IPS DF 4.7 (cell line): ENCODE results near the gene PFDN1.
"Not testable (repeated sequence)": the region's sequence is repeated elsewhere in the genome, so short reads cannot be mapped to it uniquely, and the experiment has no call there.

Experiments
- DNase-seq: peaks from one replicate; pipeline ENCODE4 v3.0.0-alpha.2; 2013; ENCODE audit warnings: low spot score; ENCODE audit errors: extremely low read depth

The PFDN1 gene, protein sequence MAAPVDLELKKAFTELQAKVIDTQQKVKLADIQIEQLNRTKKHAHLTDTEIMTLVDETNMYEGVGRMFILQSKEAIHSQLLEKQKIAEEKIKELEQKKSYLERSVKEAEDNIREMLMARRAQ

DNA sequence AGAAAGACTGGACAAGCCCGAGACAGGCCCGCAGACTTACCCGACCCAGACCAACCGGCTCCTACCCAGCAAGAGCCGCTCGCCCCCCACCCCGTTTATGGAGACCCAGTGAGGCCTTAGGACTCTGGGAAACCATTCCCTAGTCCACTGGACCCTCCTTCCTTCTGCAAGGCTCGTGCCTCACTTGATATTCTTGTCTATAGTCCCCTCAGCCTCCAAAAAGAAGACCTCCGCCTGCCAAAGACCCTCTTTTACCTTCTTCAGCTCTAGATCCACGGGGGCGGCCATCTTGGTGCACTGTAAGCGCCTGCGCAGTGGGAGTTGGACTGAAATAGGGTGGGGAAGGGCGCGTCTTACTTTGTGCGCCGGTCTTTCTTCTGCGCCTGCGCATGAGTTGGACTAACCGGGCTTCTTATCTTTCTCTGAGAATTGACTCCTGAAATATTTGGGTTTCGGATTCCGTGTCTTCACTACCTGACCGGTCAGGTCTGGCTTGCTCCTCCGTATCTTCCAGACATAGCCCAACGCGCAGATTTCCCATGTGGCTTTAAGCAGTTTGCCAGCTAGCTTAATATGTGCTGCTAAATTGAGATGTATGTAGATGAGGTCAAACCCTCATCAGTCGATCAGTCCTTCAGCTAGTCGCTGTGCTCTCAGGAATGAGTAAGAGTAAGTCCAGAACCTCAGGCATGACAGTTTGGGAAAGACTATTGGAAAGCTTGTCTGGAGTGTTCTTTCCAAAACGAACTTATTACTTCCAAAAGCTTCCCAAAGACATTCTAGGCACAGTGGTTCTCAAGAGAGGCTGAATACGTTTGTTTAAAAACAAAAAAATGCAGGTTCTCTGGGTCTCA is at the start of gene PFDN1:
Gene PFDN1, minus strand, starts transcription at position 316 of the 854 bp plus-strand sequence. Its CDS starts 28 bp downstream, at position 288.
- peak; percentile 81 for DNase-seq

DNA sequence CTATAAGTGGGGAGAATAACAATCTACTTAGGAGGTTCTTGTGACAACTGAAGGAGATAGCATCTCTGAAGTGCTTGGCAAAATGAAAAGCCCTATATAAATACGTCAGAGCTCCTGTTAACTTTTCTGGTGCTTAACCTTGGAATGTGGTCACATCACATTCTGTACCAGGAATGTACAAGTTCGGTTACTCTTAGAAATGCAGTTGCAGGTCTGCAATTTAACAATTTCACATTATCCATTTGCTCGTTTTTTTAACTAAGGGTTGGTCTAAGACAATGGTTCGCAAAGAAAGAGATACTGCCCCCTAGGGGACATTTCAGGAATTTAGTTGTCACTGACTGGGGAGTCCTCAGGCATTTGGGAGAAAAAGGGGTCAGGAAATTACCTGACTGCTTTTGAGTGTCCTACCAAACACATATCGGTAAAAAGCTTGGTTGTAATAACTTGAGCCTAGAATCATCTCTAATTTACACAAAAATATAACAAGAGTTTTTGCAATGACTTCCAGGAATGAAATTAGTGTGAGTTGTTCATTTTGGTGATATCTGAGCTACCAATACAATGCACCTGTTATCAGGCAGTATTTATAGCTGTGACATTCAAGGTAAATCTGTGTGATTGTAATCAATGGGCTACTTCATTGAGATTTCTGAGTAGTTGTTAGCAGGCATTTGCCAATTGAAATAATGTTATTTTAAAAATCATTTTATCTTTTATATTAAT is 48.9 kb upstream of the PFDN1 start:
- no peak for DNase-seq

DNA sequence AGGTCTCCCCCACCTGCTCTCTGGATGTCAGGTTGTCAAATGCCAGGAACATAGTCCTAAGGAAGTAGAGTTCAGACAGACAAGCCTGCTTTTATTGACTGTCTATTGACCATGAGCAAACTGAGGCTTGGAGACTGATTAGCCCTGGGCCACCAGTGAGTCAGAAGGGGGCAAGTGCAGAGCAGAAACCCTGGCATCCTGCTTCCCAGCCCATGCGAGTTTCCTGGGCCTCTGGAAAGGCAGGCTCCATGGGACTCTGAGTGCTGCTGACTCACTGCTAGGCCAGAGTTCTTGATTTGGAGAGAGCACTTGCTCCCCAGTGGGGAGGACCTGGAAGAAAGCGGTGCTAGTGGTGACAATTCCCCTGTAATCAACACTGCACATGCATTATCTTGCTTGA is 46.3 kb upstream of the PFDN1 start:
- no peak for DNase-seq

- no peak for DNase-seq
Observed at GRCh38 chr5:140348104-140348503, 45.2 kb upstream of the PFDN1 start.

GRCh38 chr5:140347360-140347759 is 44.5 kb upstream of the PFDN1 start:
- DNase-seq, result no peak

DNA sequence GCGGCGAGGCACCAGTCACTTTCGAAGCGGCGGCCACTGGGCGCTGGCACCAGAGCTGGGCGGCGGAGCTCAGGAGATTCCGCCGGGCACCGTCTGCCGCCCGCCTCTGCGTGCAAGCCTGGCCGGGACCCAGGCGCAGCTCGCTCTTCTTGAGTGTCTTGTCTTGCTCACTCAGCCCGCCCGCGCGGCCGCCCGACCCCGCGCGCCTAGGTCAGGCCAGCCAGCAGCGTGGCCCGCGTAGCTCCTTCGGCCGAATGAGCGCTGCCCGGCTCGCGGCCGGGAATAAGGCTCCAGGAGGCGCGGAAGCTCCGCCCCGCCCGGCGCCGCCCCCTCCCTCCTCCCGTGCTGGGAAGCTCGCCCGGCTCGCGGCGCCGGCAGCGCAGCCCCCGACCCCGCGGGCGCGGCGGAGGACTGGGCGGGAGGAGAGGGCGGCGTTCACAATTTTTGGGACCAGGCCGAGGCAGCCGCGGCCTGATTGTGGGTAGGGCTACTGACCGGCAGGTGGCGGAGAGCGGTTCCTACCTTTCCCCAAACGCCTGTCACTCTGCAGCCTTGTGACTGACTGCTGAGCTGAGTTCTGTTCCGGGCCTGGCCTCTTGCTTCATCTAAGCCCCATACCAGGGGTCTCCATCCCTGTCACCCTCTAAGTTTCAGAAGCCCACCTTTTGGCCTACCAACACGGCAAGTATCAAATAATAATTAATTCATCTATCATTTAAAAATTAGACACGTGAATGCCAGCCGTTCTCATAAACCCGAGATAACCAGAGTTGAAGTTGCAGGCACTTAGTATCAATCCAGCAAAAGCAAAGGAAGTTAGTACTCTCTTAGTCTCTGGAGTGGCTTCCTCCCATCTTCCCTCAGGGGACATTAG is 43.7 kb upstream of the PFDN1 start, which contains the start of gene HBEGF:
Gene HBEGF, minus strand, starts transcription at position 256 of the 874 bp plus-strand sequence. CDS start 275 bp downstream, outside the sequence.
- no peak for DNase-seq

DNA sequence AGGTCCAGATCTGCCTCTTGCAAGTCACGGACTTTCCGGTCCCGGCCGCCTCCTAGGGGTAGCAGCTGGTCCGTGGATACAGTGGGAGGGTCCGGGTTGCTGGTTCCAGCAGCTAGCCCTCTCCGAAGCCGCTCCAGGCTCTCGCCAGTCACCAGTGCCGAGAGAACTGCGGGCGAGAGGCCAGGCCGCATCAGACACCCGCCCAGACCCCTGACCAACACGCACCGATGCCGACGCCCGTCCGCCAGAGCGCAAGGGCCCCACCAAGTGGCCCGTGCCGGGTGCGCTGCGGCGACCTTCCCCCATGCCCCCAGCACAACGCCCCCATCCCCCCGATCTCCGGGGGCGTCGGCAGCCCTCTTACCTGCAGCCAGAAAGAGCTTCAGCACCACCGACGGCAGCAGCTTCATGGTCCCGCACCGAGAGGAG is 43.0 kb upstream of the PFDN1 start:
- DNase-seq, result no peak

DNA sequence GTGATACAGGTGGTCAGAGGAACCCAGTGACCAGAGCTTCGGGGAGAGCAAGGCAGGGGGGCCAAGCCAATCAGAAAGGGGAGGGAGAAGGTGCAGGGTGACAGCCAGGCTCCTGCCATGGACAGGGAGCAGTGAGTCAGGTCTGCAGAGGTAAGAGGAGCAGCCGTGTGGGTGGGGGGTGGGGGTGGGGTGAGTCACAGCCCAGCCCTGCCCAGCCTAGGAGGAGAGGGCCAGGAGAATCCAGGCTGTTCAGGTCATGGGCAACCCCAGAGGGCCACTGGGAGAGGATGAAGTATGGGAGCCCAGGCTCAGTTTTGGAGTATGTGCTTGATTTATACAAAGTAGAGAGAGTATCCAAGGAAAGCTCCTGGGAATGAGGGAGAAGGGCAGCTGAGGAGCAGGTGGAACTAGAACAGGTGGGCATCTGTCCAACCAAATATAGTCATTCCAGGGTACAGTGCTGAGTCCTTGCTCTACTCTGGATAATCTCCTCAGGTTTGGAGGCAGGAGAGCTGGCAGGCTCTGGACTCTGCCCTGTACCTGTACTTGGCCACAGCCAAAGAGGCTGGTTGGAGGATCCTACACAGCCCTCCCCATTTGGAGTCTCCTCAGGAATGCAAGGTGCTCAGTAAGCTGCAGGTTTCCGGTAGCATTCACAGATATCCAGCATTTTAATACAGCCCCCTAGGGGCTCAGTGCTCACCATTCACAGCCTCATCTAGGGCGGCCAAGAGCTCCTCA is 42.0 kb upstream of the PFDN1 start:
- no peak for DNase-seq

GRCh38 chr5:140343849-140344248 is 40.9 kb upstream of the PFDN1 start:
- DNase-seq, result not testable (repeated sequence)

GRCh38 chr5:140342896-140343295 is 40.0 kb upstream of the PFDN1 start:
- no peak for DNase-seq

GRCh38 chr5:140342287-140342686 is 39.4 kb upstream of the PFDN1 start:
- DNase-seq, result no peak

GRCh38 chr5:140341591-140341990 is 38.7 kb upstream of the PFDN1 start:
- DNase-seq, result no peak

GRCh38 chr5:140340605-140341121 is 37.8 kb upstream of the PFDN1 start:
- DNase-seq, result no peak

DNA sequence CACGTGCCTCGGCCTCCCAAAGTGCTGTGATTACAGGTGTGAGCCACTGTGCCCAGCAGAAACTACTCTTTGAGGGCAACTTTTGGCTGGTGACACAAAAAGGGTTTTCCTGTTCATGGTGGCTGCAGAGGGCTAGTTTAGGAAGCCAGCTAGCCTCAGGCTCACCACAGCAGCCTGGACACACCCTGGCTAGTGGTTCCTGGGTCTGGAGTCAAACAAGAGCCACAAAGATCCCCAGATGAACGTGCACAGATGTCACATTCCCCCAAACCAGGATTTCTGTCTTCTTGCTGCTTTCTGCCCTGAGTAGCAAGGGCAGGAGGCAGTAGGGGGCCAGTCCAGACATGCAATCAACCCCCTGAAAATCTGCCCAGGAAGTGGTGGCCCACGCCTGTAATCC is 36.7 kb upstream of the PFDN1 start:
- no peak for DNase-seq

DNA sequence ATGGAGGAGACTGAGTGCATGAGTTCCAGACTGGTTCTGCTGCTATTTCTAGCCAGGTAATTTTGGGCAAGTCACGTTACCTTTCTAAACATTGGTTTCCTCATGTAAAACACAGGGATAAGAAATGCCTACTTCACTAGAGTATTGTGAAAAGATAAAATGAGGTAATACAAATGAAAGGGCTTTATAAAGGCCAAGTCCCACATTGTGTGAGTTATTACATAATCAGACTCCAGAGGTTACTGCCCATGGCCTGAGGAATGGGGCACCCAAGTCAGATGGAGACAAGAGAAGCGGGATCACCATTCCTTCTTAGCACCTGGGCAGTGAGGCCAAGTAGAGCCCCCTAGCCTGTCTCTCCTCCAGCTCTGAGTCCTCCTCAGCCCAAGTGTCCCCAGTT is 36.0 kb upstream of the PFDN1 start:
- DNase-seq, result no peak

- no peak for DNase-seq
Observed at GRCh38 chr5:140338336-140338735, 35.4 kb upstream of the PFDN1 start.

DNA sequence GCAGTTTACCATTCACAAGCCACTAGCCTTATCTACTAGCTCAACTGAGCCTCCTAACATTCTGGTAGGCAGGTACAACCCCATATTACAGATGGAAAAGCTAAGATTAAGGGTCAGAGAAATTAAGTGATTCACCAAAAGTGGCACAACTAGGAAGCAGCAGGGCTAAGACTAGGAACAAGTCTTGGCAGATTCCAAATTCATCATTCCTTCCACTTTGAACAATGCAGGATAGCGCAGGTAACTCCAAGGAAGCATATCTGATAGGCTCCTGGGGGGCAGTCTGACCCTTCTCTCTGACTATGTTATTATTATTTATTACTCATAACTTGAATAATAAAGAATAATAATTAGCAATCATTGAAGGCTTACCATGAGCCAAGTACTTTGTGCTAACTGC is 35.0 kb upstream of the PFDN1 start:
- DNase-seq, result no peak

GRCh38 chr5:140336388-140336787 is 33.5 kb upstream of the PFDN1 start:
- DNase-seq, result no peak

GRCh38 chr5:140331638-140332037 is 28.7 kb upstream of the PFDN1 start:
- DNase-seq, result no peak

- DNase-seq, result no peak
Observed at GRCh38 chr5:140329739-140330481, 27.0 kb upstream of the PFDN1 start.
